HCT116 (cell line): Measurements from ENCODE around the gene BCL2L2. TPM values are rescaled to one million over a fixed set of nuclear protein-coding genes. Genes with fewer than 3 reads are reported as not detected.

Experiments used
- ATAC-seq: fragments of 200-7000 bp; cut with Tn5 transposase; 2 replicates; pipeline ENCODE4 v1.9.1; 2020; ENCODE audit warnings: mild to moderate bottlenecking, moderate library complexity
- BruUV-seq: library from RNA; stranded (reverse); fragments of 400-500 nt; replicated peaks from 2 replicates; lab custom pipeline; 2021; lab: Mats Ljungman, UMichigan
- CTCF ChIA-PET: fragments of 300-600 bp; sonication (Branson Sonifier 250); formaldehyde crosslinking; loops from one replicate; lab custom pipeline; 2021; ENCODE audit warnings: antibody characterized with exemption; lab: Charles Lee
- POLR2A ChIA-PET: fragments of 300-600, 350-600 bp; sonication (Branson Sonifier 250); formaldehyde crosslinking; loops from one replicate; lab custom pipeline; 2021; ENCODE audit warnings: antibody characterized with exemption; lab: Charles Lee
- RAD21 ChIA-PET, 2 experiments: fragments of 300-600 bp; sonication (Branson Sonifier 250); formaldehyde crosslinking; loops; one replicate each; lab custom pipeline; 2023; ENCODE audit warnings: low total read pairs in 2 of 2; ENCODE audit not compliant: uncharacterized antibody in 2 of 2, unreplicated experiment in 2 of 2, low non-redundant PET in 1 of 2; lab: Charles Lee
- DNase-seq: peaks from one replicate; pipeline ENCODE4 v3.0.0-alpha.2; 2010; ENCODE audit warnings: low read depth, low spot score
- H2AFZ ChIP-seq: fragments of 200-600 bp; shearing (Covaris generic), sonication (generic); 2 replicates; pipeline ENCODE4 v1.6.1; 2017; ENCODE audit warnings: low read depth, mixed run types, mixed read lengths, antibody characterized with exemption, low read length; ENCODE audit not compliant: poor library complexity, severe bottlenecking
- H3K27ac ChIP-seq: 2 replicates; pipeline ENCODE4 v1.5.1; 2012; ENCODE audit warnings: low read depth, low read length
- H3K27me3 ChIP-seq: fragments of 200-600 bp; sonication (generic); 2 replicates; pipeline ENCODE4 v1.6.1; 2016; ENCODE audit warnings: mixed run types, low read length, mixed read lengths; ENCODE audit not compliant: insufficient read depth
- H3K36me3 ChIP-seq, 2 experiments: fragments of 200-500 bp in 1 of 2; fragments of 200-600 bp in 1 of 2; sonication (Bioruptor generic) in 1 of 2; sonication (generic) in 1 of 2; 2 replicates each; pipeline versions ENCODE4 v1.5.1 to v1.6.1; 2014 to 2016; ENCODE audit warnings: low read length in 2 of 2, inconsistent platforms in 1 of 2, mixed read lengths in 1 of 2, mixed run types in 1 of 2; ENCODE audit not compliant: insufficient read depth in 2 of 2, control insufficient read depth in 1 of 2
- H3K4me1 ChIP-seq, 2 experiments: fragments of 200-600 bp in 1 of 2; sonication (generic) in 1 of 2; 2 replicates each; pipeline versions ENCODE4 v1.5.1 to v1.6.1; 2012 to 2017; ENCODE audit warnings: low read length in 2 of 2, inconsistent platforms in 1 of 2, mild to moderate bottlenecking in 1 of 2, mixed read lengths in 1 of 2, mixed run types in 1 of 2, moderate library complexity in 1 of 2; ENCODE audit not compliant: insufficient read depth in 2 of 2, control insufficient read depth in 1 of 2
- H3K4me2 ChIP-seq: fragments of 200-600 bp; sonication (generic); 2 replicates; pipeline ENCODE4 v1.6.1; 2017; ENCODE audit warnings: mixed run types, low read length, mixed read lengths
- H3K4me3 ChIP-seq, 2 experiments: fragments of 200-600 bp in 1 of 2; sonication (generic) in 1 of 2; replicated peaks in 1 of 2; 2 replicates each; pipeline ENCODE4 v1.5.1; 2011 to 2016; ENCODE audit warnings: low read length in 2 of 2, control low read depth in 1 of 2, low read depth in 1 of 2, mild to moderate bottlenecking in 1 of 2, mixed read lengths in 1 of 2, mixed run types in 1 of 2
- H3K79me2 ChIP-seq: fragments of 200-600 bp; sonication (generic); 2 replicates; pipeline ENCODE4 v1.6.1; 2017; ENCODE audit warnings: mild to moderate bottlenecking, mixed run types, low read length, moderate library complexity, mixed read lengths; ENCODE audit not compliant: insufficient read depth
- H3K9ac ChIP-seq: fragments of 200-600 bp; sonication (generic); 2 replicates; pipeline ENCODE4 v1.6.1; 2016; ENCODE audit warnings: low read length, mixed read lengths
- H3K9me2 ChIP-seq: fragments of 200-600 bp; sonication (generic), shearing (Covaris generic); 2 replicates; pipeline ENCODE4 v1.6.1; 2017; ENCODE audit warnings: mixed run types, mild to moderate bottlenecking, moderate library complexity; ENCODE audit not compliant: insufficient read depth
- H3K9me3 ChIP-seq, 2 experiments: fragments of 200-500 bp in 1 of 2; fragments of 200-600 bp in 1 of 2; sonication (Bioruptor generic) in 1 of 2; sonication (generic) in 1 of 2; 2 replicates each; pipeline ENCODE4 v1.6.1; 2014 to 2017; ENCODE audit warnings: low read length in 2 of 2, mixed read lengths in 2 of 2, inconsistent platforms in 1 of 2, low read depth in 1 of 2, mild to moderate bottlenecking in 1 of 2, mixed run types in 1 of 2, moderate library complexity in 1 of 2; ENCODE audit not compliant: control insufficient read depth in 1 of 2, insufficient read depth in 1 of 2
- H4K20me1 ChIP-seq: fragments of 200-600 bp; sonication (generic), shearing (Covaris generic); 2 replicates; pipeline ENCODE4 v1.6.1; 2017; ENCODE audit warnings: mixed run types, mild to moderate bottlenecking, moderate library complexity; ENCODE audit not compliant: insufficient read depth
- CBX3 ChIP-seq: IDR thresholded peaks from 2 replicates; pipeline ENCODE4 v1.6.1; 2012; ENCODE audit warnings: low read depth
- CEBPB ChIP-seq: IDR thresholded peaks from 2 replicates; pipeline ENCODE4 v1.6.1; 2012; ENCODE audit warnings: low read depth
- EGR1 ChIP-seq: IDR thresholded peaks from 2 replicates; pipeline ENCODE4 v1.6.1; 2012; ENCODE audit warnings: low read depth
- RAD21 ChIP-seq: IDR thresholded peaks from 2 replicates; pipeline ENCODE4 v1.6.1; 2012; ENCODE audit warnings: low read depth, mild to moderate bottlenecking
- intact Hi-C: fragments of 100-400 bp; cut with micrococcal nuclease; formaldehyde crosslinking; loops from 2 replicates; pipeline ENCODE4 v1.10.0; 2022
- total RNA-seq: library from RNA; stranded (reverse); gene quantifications from one replicate; pipeline ENCODE4 v1.2.1, GENCODE V29; 2021; ENCODE audit not compliant: unreplicated experiment
- TF ChIP-seq, protein P1 (sequence below): IDR thresholded peaks from 2 replicates; pipeline ENCODE4 v1.6.1; 2012

Gene BCL2L2
- total RNA-seq, 1 experiment from 2014 or later, result 25.5 TPM

GRCh38 chr14:23299986-23300686, 6.5 kb upstream of the BCL2L2 start:
- POLR2A ChIA-PET, result interaction anchor here (0.7 kb wide), 1 partner anchor 8 kb away, joined by 3 read pairs; no protein-coding TSS in a partner anchor

DNA sequence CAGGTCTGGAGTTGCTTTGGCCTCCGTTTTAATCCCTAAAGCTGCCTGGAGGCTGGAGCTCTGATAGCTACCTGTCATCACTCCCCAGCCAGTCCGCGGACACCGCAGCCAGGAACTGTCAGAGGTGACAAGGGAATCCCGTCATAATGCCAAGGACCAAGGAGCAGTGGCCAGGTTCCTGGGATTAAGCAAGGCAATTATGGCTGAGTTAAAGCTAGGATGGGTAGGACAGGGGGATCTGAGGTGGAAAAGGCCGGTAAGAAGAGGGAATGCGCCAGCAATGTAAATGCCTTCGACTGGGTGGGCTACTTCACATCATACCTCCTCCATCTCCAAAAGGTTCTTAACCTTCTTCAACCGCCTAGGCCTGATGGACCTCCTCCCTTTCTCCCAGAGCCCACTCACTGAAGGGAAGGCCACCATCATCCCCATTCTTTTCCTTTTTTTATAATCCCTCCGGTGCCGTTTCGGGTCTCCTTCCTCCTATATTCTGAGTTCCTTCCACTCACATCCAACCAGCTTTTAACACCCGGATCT, 5.9 kb upstream of the BCL2L2 start:
- H4K20me1 ChIP-seq, result no peaks in the 10 kb centered on the region
- H3K79me2 ChIP-seq, result no peaks in the 10 kb centered on the region
- intact Hi-C loops, result loop anchor here (10.0 kb wide), 1 partner anchor 316 kb away; the partner anchor contains the start of gene AJUBA
- H3K27ac ChIP-seq, result peak overlapping the region; percentile 96
- ATAC-seq, result no peak
- no peaks in the 10 kb centered on the region for H3K9me3 ChIP-seq
- peaks cover 13 to 34% of the 10 kb centered on the region in 2 experiments for H3K4me1 ChIP-seq
- peak overlapping the region; percentile 82 for H3K9ac ChIP-seq
- ChIA-PET CTCF (interaction anchor here (1.2 to 4.8 kb wide), 6 partner anchors 8 to 180 kb away, joined by 4 to 27 read pairs (median 10); partner anchors contain the start of genes HOMEZ and PABPN1), POLR2A (interaction anchor here (0.7 to 1.7 kb wide), 4 partner anchors 9 to 191 kb away, joined by 3 to 4 read pairs (median 3); partner anchors contain the start of gene PABPN1), RAD21 (interaction anchor here (0.6 to 1.1 kb wide), 2 partner anchors 57 to 180 kb away, joined by 3 to 8 read pairs; no protein-coding TSS in a partner anchor)
- peak overlapping the region; percentile 95 for H3K4me2 ChIP-seq
- H3K9me2 ChIP-seq, result no peaks in the 10 kb centered on the region
- peak overlapping the region; percentile 49 to 64 for H3K4me3 ChIP-seq
- TSS peak; percentile 76 for BruUV-seq
- no peak overlapping the region for H2AFZ ChIP-seq
- no peaks in the 10 kb centered on the region for H3K27me3 ChIP-seq
- H3K36me3 ChIP-seq, result no peaks in the 10 kb centered on the region
- DNase-seq, result no peak
- TF ChIP-seq, protein P1, sequence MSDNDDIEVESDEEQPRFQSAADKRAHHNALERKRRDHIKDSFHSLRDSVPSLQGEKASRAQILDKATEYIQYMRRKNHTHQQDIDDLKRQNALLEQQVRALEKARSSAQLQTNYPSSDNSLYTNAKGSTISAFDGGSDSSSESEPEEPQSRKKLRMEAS, result no peak
- no peak for TF ChIP-seq CBX3
- TF ChIP-seq EGR1, result no peak

More at GRCh38 chr14:23299986-23300686, 6.5 kb upstream of the BCL2L2 start:
- RAD21 ChIA-PET, result interaction anchor here in 1 of 2 experiments (0.7 kb wide), 1 partner anchor 80 kb away, joined by 4 read pairs; no protein-coding TSS in a partner anchor
- TF ChIP-seq CBX3 (no peak), RAD21 (no peak), CEBPB (no peak)
- TF ChIP-seq, all 23 proteins: peak for 0
- Histone ChIP-seq H2AFZ (no peak overlapping the region), H3K4me1 (peaks cover 13 to 35% of the 10 kb centered on the region in 2 experiments), H3K4me2 (peak overlapping the region; percentile 95), H3K27me3 (no peaks in the 10 kb centered on the region), H3K36me3 (no peaks in the 10 kb centered on the region), H3K27ac (peak overlapping the region; percentile 96), H3K79me2 (no peaks in the 10 kb centered on the region), H3K9ac (peak overlapping the region; percentile 82), H3K9me3 (no peaks in the 10 kb centered on the region), H3K4me3 (peak overlapping the region; percentile 49 to 64), H3K9me2 (no peaks in the 10 kb centered on the region), H4K20me1 (no peaks in the 10 kb centered on the region)
- ATAC-seq (no peak), DNase-seq (no peak)
- intact Hi-C loops, result loop anchor here (1.0 to 10.0 kb wide), 3 partner anchors 35 to 315 kb away; partner anchors contain the start of gene AJUBA
- BruUV-seq, result no TSS peak
- CTCF ChIA-PET, result interaction anchor here (0.7 to 4.8 kb wide), 10 partner anchors 13 to 294 kb away, joined by 3 to 27 read pairs (median 4); partner anchors contain the start of genes HOMEZ and PABPN1
